Muscle layer of colon (tissue), 2 donors: ENCODE results near the gene RALGPS2.

Experiments used
- H3K27ac ChIP-seq: one replicate; pipeline ENCODE4 v1.7.0; 2013; ENCODE audit warnings: low read depth, mild to moderate bottlenecking, low read length, moderate library complexity
- H3K27me3 ChIP-seq, 2 donors: one replicate each; pipeline ENCODE4 v1.7.0; 2013; ENCODE audit warnings: low read length in 2 of 2, mild to moderate bottlenecking in 2 of 2; ENCODE audit not compliant: insufficient read depth in 2 of 2, control insufficient read depth in 1 of 2
- H3K36me3 ChIP-seq: one replicate; pipeline ENCODE4 v1.7.0; 2013; ENCODE audit warnings: mild to moderate bottlenecking, low read length; ENCODE audit not compliant: insufficient read depth
- H3K4me1 ChIP-seq: one replicate; pipeline ENCODE4 v1.7.0; 2013; ENCODE audit warnings: mild to moderate bottlenecking, low read length; ENCODE audit not compliant: insufficient read depth
- H3K4me3 ChIP-seq, 2 donors: one replicate each; pipeline ENCODE4 v1.7.0; 2013; ENCODE audit warnings: low read length in 2 of 2, low read depth in 1 of 2, mild to moderate bottlenecking in 1 of 2, moderate library complexity in 1 of 2
- H3K9ac ChIP-seq: one replicate; pipeline ENCODE4 v1.7.0; 2013; ENCODE audit warnings: low read length
- H3K9me3 ChIP-seq: one replicate; pipeline ENCODE4 v1.7.0; 2013; ENCODE audit warnings: mild to moderate bottlenecking, low read length
- donor health status: abdominal sarcoma.
- donor health status: Adenocarcinoma of cecum.

RALGPS2 gene

GRCh38 chr1:178725466-178726086 lies 532 bp downstream of the RALGPS2 start:
- peaks cover 12% of the 10 kb centered on the region for H3K4me1 ChIP-seq
- H3K27me3 ChIP-seq = no peaks in the 10 kb centered on the region
- H3K27ac ChIP-seq = peak overlapping the region; percentile 27
- H3K9ac ChIP-seq = peak overlapping the region; percentile 44
- peak overlapping the region; percentile 74 for H3K4me3 ChIP-seq
- H3K9me3 ChIP-seq = no peaks in the 10 kb centered on the region
- no peaks in the 10 kb centered on the region for H3K36me3 ChIP-seq

GRCh38 chr1:178726087-178726517 lies 1.1 kb downstream of the RALGPS2 start:
- H3K9ac ChIP-seq = peak overlapping the region; percentile 44
- peak overlapping the region; percentile 27 for H3K27ac ChIP-seq
- no peaks in the 10 kb centered on the region for H3K36me3 ChIP-seq
- H3K9me3 ChIP-seq = no peaks in the 10 kb centered on the region
- H3K27me3 ChIP-seq = no peaks in the 10 kb centered on the region
- H3K4me1 ChIP-seq = peaks cover 12% of the 10 kb centered on the region
- peak overlapping the region; percentile 74 for H3K4me3 ChIP-seq

- Histone ChIP-seq H3K27ac (no peak overlapping the region), H3K9ac (peak overlapping the region; percentile 44), H3K9me3 (no peaks in the 10 kb centered on the region), H3K4me3 (peak overlapping the region in 1 of 2 donors; percentile 74), H3K4me1 (peaks cover 12% of the 10 kb centered on the region), H3K27me3 (no peaks in the 10 kb centered on the region), H3K36me3 (no peaks in the 10 kb centered on the region)
Observed at GRCh38 chr1:178726545-178726944, 1.5 kb downstream of the RALGPS2 start.

- H3K36me3 ChIP-seq = no peaks in the 10 kb centered on the region
- H3K9ac ChIP-seq = peak overlapping the region; percentile 44
- no peaks in the 10 kb centered on the region for H3K27me3 ChIP-seq
- H3K27ac ChIP-seq = no peak overlapping the region
- H3K4me1 ChIP-seq = peaks cover 12% of the 10 kb centered on the region
- H3K9me3 ChIP-seq = no peaks in the 10 kb centered on the region
- peak overlapping the region; percentile 31 to 74 for H3K4me3 ChIP-seq
Observed at GRCh38 chr1:178727014-178727895, 2.2 kb downstream of the RALGPS2 start.

- no peak overlapping the region for H3K4me3 ChIP-seq
- no peaks in the 10 kb centered on the region for H3K27me3 ChIP-seq
- H3K27ac ChIP-seq = no peak overlapping the region
- no peak overlapping the region for H3K9ac ChIP-seq
- H3K9me3 ChIP-seq = no peaks in the 10 kb centered on the region
- H3K36me3 ChIP-seq = no peaks in the 10 kb centered on the region
- no peaks in the 10 kb centered on the region for H3K4me1 ChIP-seq
Observed at GRCh38 chr1:178733972-178734371, 8.9 kb downstream of the RALGPS2 start.

- Histone ChIP-seq H3K36me3 (no peaks in the 10 kb centered on the region), H3K9me3 (no peaks in the 10 kb centered on the region), H3K27ac (no peak overlapping the region), H3K9ac (no peak overlapping the region), H3K27me3 (no peaks in the 10 kb centered on the region), H3K4me3 (no peak overlapping the region), H3K4me1 (no peaks in the 10 kb centered on the region)
Observed at GRCh38 chr1:178738780-178739179, 13.7 kb downstream of the RALGPS2 start.

- no peaks in the 10 kb centered on the region for H3K9me3 ChIP-seq
- no peak overlapping the region for H3K9ac ChIP-seq
- no peak overlapping the region for H3K27ac ChIP-seq
- no peaks in the 10 kb centered on the region for H3K36me3 ChIP-seq
- no peaks in the 10 kb centered on the region for H3K27me3 ChIP-seq
- H3K4me3 ChIP-seq = no peak overlapping the region
- H3K4me1 ChIP-seq = no peaks in the 10 kb centered on the region
Observed at GRCh38 chr1:178739285-178740045, 14.4 kb downstream of the RALGPS2 start.

GRCh38 chr1:178740491-178740890 lies 15.4 kb downstream of the RALGPS2 start:
- no peaks in the 10 kb centered on the region for H3K27me3 ChIP-seq
- no peak overlapping the region for H3K4me3 ChIP-seq
- no peaks in the 10 kb centered on the region for H3K9me3 ChIP-seq
- no peaks in the 10 kb centered on the region for H3K36me3 ChIP-seq
- H3K27ac ChIP-seq = no peak overlapping the region
- no peak overlapping the region for H3K9ac ChIP-seq
- no peaks in the 10 kb centered on the region for H3K4me1 ChIP-seq

- H3K27me3 ChIP-seq = no peaks in the 10 kb centered on the region
- no peak overlapping the region for H3K9ac ChIP-seq
- H3K4me1 ChIP-seq = no peaks in the 10 kb centered on the region
- H3K4me3 ChIP-seq = no peak overlapping the region
- H3K27ac ChIP-seq = no peak overlapping the region
- H3K36me3 ChIP-seq = no peaks in the 10 kb centered on the region
- H3K9me3 ChIP-seq = no peaks in the 10 kb centered on the region
Observed at GRCh38 chr1:178740924-178741323, 15.9 kb downstream of the RALGPS2 start.

- no peak overlapping the region for H3K27ac ChIP-seq
- no peaks in the 10 kb centered on the region for H3K9me3 ChIP-seq
- no peaks in the 10 kb centered on the region for H3K27me3 ChIP-seq
- no peaks in the 10 kb centered on the region for H3K4me1 ChIP-seq
- H3K36me3 ChIP-seq = no peaks in the 10 kb centered on the region
- H3K9ac ChIP-seq = no peak overlapping the region
- no peak overlapping the region for H3K4me3 ChIP-seq
Observed at GRCh38 chr1:178743801-178744200, 18.8 kb downstream of the RALGPS2 start.

GRCh38 chr1:178745260-178745659 lies 20.2 kb downstream of the RALGPS2 start:
- no peak overlapping the region for H3K4me3 ChIP-seq
- H3K4me1 ChIP-seq = no peaks in the 10 kb centered on the region
- no peak overlapping the region for H3K9ac ChIP-seq
- H3K36me3 ChIP-seq = no peaks in the 10 kb centered on the region
- no peak overlapping the region for H3K27ac ChIP-seq
- no peaks in the 10 kb centered on the region for H3K9me3 ChIP-seq
- H3K27me3 ChIP-seq = no peaks in the 10 kb centered on the region
